Muscle of back (tissue), 10 donors: Measurements from ENCODE around the gene MRTFA. TPM values are rescaled to one million over a fixed set of nuclear protein-coding genes. Genes with fewer than 3 reads are reported as not detected.

Source experiments
- polyA plus RNA-seq, 10 donors: library from polyadenylated mRNA; unstranded; fragments of 120-200 nt; gene quantifications; one replicate each; pipeline ENCODE4 v1.2.1, GENCODE V29; 2013; ENCODE audit not compliant: insufficient read length in 10 of 10

Gene MRTFA
- polyA plus RNA-seq, 10 donors: 20.5 to 30.4 (median 25.6) TPM

Other genes starting within 250 kb of the MRTFA start
- under 1 TPM; 0.10 to 0.60 (median 0.31) TPM for gene MCHR1, start 42.8 kb upstream of the MRTFA start, polyA plus RNA-seq
- 10 to 100 TPM; 17.6 to 28.5 (median 22.7) TPM for gene SLC25A17, start 182.6 kb upstream of the MRTFA start, polyA plus RNA-seq
- gene ST13, start 219.9 kb upstream of the MRTFA start, polyA plus RNA-seq: 100 to 1,000 TPM; 388 to 473 (median 435) TPM
- gene XPNPEP3, start 220.4 kb upstream of the MRTFA start, polyA plus RNA-seq: 10 to 100 TPM in 9 of 10 donors, 1 to 10 TPM in 1; 8.6 to 18.9 (median 12.3) TPM
- under 1 TPM; 0.19 to 0.91 (median 0.32) TPM for gene DNAJB7, start 225.4 kb upstream of the MRTFA start, polyA plus RNA-seq